Esophagus squamous epithelium (tissue), 5 donors: ENCODE data around the gene ZBTB17. TPM values are rescaled to one million over a fixed set of nuclear protein-coding genes. Genes with fewer than 3 reads are reported as not detected.

Experiments used
- DNase-seq: peaks from one replicate; lab custom pipeline; 2025; lab: John Stamatoyannopoulos, UW
- H3K27ac ChIP-seq, 4 donors: fragments of 200-600 bp; sonication (generic); one replicate each; pipeline ENCODE4 v1.5.1; 2016 to 2019; ENCODE audit warnings: mild to moderate bottlenecking in 1 of 4
- H3K27me3 ChIP-seq, 4 donors: fragments of 200-600 bp; sonication (generic); 1 replicate in 3 of 4; 2 replicates in 1 of 4; pipeline versions ENCODE4 v1.5.1 to v1.6.0; 2017 to 2021; ENCODE audit warnings: antibody characterized with exemption in 1 of 4
- H3K36me3 ChIP-seq, 3 donors: fragments of 200-600 bp; sonication (generic); one replicate each; pipeline ENCODE4 v1.5.1; 2016 to 2019
- H3K4me1 ChIP-seq, 3 donors: fragments of 200-600 bp; sonication (generic); one replicate each; pipeline ENCODE4 v1.5.1; 2017 to 2019
- H3K4me3 ChIP-seq, 4 donors: fragments of 200-600 bp; sonication (generic); 1 replicate in 3 of 4; 2 replicates in 1 of 4; pipeline ENCODE4 v1.5.1; 2016 to 2019; ENCODE audit warnings: mild to moderate bottlenecking in 2 of 4, moderate library complexity in 1 of 4
- H3K9me3 ChIP-seq, 3 donors: fragments of 200-600 bp; sonication (generic); one replicate each; pipeline ENCODE4 v1.5.1; 2016 to 2019
- CTCF ChIP-seq, 6 experiments: fragments of 450-650 bp in 4 of 6; fragments of 200-600 bp in 2 of 6; sonication (generic) in 2 of 6; IDR thresholded peaks; one replicate each; pipeline ENCODE4 v1.5.1; 2016 to 2019; ENCODE audit warnings: antibody characterized with exemption in 6 of 6, mild to moderate bottlenecking in 4 of 6, moderate library complexity in 4 of 6
- POLR2A ChIP-seq, 4 donors: fragments of 450-650 bp; IDR thresholded peaks; one replicate each; pipeline ENCODE4 v1.6.1; 2017; ENCODE audit warnings: antibody characterized with exemption in 4 of 4, mild to moderate bottlenecking in 4 of 4, moderate library complexity in 3 of 4
- WGBS, 2 donors: methylation state at CpG; one replicate each; pipeline ENCODE4 v1.1.5; 2018; 5-methylcytosine and 5-hydroxymethylcytosine counted together
- intact Hi-C: fragments of 100-400 bp; cut with DNase I; formaldehyde crosslinking; loops from one replicate; pipeline ENCODE4 v1.15.0; 2022
- total RNA-seq, 4 donors: library from RNA; depleted of rRNA; stranded (reverse); fragments of >200 nt; gene quantifications; one replicate each; pipeline ENCODE4 v1.1.0, GENCODE V29; 2016
- donor health status: DM: yes; HTN: yes; CAD: no.

ZBTB17 gene
- total RNA-seq, 4 donors from 2014 or later, result 19.1 to 33.1 (median 26.8) TPM

GRCh38 chr1:16014509-16015482 is 38.9 kb upstream of the ZBTB17 start:
- intact Hi-C loops, result no loop called here
- Histone ChIP-seq H3K36me3 (no peaks in the 10 kb centered on the region), H3K27ac (peak overlapping the region; percentile 67 to 91 (median 84)), H3K4me3 (no peak overlapping the region), H3K9me3 (no peaks in the 10 kb centered on the region), H3K27me3 (no peaks in the 10 kb centered on the region), H3K4me1 (peaks cover 28 to 78% (median 39%) of the 10 kb centered on the region in 3 donors)
- no peak for DNase-seq
- TF ChIP-seq POLR2A (IDR thresholded peaks at IDR 0.05) (no peak), CTCF (IDR thresholded peaks at IDR 0.05) (no peak)
- WGBS, 2 donors, result 59 to 61% methylated on average over 6 to 8 of the region's 17 CpGs

GRCh38 chr1:16013908-16014258 is 38.0 kb upstream of the ZBTB17 start:
- Histone ChIP-seq H3K9me3 (no peaks in the 10 kb centered on the region), H3K27me3 (no peaks in the 10 kb centered on the region), H3K36me3 (no peaks in the 10 kb centered on the region), H3K4me3 (no peak overlapping the region), H3K27ac (peak overlapping the region; percentile 36 to 91 (median 84)), H3K4me1 (peaks cover 21 to 69% (median 30%) of the 10 kb centered on the region in 3 donors)
- intact Hi-C loops, result no loop called here
- no peak for DNase-seq
- no peak for TF ChIP-seq POLR2A (IDR thresholded peaks at IDR 0.05)
- TF ChIP-seq CTCF (IDR thresholded peaks at IDR 0.05), result no peak
- WGBS, 2 donors, result 55% methylated on average over 2 of the region's 4 CpGs; no CpG with 5 or more reads in 1 of the 2 donors

- intact Hi-C loops, result no loop called here
- H3K9me3 ChIP-seq, result no peaks in the 10 kb centered on the region
- TF ChIP-seq POLR2A (IDR thresholded peaks at IDR 0.05) (no peak), CTCF (IDR thresholded peaks at IDR 0.05) (no peak)
- peaks cover 16 to 69% (median 30%) of the 10 kb centered on the region in 3 donors for H3K4me1 ChIP-seq
- WGBS, 2 donors, result 13 to 19% methylated on average over 8 to 9 of the region's 28 CpGs
- H3K27ac ChIP-seq, result peak overlapping the region; percentile 64 to 91 (median 84)
- H3K4me3 ChIP-seq, result peak overlapping the region; percentile 22 to 58 (median 42)
- no peak for DNase-seq
- H3K27me3 ChIP-seq, result no peaks in the 10 kb centered on the region
- no peaks in the 10 kb centered on the region for H3K36me3 ChIP-seq
Measured at GRCh38 chr1:16013220-16013907, 37.5 kb upstream of the ZBTB17 start.

GRCh38 chr1:16012590-16013219 is 36.8 kb upstream of the ZBTB17 start:
- Histone ChIP-seq H3K4me3 (peak overlapping the region; percentile 22 to 58 (median 42)), H3K27me3 (no peaks in the 10 kb centered on the region), H3K9me3 (no peaks in the 10 kb centered on the region), H3K4me1 (peaks cover 16 to 69% (median 25%) of the 10 kb centered on the region in 3 donors), H3K36me3 (no peaks in the 10 kb centered on the region), H3K27ac (peak overlapping the region; percentile 64 to 91 (median 84))
- 0 to 3% methylated on average over 4 to 7 of the region's 36 CpGs for WGBS, 2 donors
- TF ChIP-seq CTCF (IDR thresholded peaks at IDR 0.05), result no peak
- no peak for TF ChIP-seq POLR2A (IDR thresholded peaks at IDR 0.05)
- intact Hi-C loops, result no loop called here
- no peak for DNase-seq
